ENCODE measurements around the gene HCN2.
"Not testable (repeated sequence)": the region's sequence is repeated elsewhere in the genome, so short reads cannot be mapped to it uniquely, and the experiment has no call there.

The HCN2 gene

GRCh38 chr19:571566-571974 is 18.1 kb upstream of the HCN2 start:
- peak; percentile 54 for DNase-seq (ENCODE audit: low spot score)

DNA sequence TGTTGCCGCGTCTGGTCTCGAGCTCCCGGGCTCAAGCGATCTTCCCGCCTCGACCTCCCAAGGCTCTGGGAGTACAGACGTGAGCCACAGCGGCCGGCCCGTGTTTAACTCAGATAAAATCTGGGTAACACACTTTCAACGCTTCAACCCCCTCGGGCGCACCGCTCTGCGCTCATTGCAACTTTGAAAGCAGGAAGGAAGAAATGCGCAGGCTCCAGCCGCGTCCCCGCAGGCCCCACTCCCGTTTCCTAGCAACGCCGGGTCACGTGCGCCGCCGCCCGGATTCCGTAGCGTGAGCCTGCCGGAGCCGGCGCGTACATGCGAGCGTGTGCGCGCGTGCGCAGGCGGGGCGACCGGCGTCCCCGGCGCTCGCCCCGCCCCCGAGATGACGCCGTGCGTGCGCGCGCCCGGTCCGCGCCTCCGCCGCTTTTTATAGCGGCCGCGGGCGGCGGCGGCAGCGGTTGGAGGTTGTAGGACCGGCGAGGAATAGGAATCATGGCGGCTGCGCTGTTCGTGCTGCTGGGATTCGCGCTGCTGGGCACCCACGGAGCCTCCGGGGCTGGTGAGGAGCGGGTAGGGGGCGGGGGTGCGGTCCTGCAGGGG is 17.4 kb upstream of the HCN2 start, which contains the start of gene BSG:
Gene BSG, plus strand, starts transcription at position 457 of the 603 bp plus-strand sequence. Its CDS starts 39 bp downstream, at position 496.
- DNase-seq (ENCODE audit: low spot score): peak; percentile 100

DNA sequence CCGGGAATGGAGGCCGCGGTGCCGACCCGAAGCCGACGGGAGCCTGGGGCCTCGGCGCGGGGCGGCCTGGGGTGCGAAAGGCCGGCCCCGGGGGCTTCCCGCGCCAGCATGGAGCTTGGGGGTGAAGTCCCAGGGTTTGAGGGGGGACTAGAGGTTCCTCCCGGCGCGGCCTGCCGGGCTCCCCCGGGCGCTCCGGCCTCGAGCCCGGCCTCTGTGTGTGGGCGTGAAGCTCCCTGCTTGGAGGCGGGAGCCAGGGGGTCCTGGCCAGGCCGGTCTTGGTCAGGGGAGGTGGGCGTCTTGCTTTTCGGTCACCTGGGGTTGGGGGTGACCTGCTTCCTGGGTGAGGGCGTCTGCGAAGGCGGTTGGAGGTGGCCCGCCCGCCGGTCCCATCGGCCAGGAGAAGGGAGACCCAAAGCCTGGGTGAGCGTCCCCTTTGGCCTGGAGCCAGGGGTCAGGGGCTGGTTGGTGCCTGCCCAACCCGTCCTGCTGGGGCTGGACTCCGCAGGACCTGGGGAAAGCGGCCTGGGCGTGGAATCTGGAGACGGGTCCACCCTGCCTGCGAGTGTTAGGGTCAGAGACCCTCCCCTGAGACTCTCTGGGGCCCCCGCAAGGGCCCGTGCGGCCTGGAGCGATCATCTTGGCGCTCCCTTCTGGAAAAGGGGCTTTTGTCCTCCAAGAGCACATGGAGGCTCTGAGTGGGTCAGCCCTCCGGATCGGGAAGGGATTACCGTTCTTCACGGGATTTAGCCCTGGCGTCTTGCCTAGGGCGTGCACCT is 16.8 kb upstream of the HCN2 start:
- peak; percentile 85 for DNase-seq (ENCODE audit: low spot score)

- DNase-seq (ENCODE audit: low spot score): no peak
Measured at GRCh38 chr19:573519-573825, 16.2 kb upstream of the HCN2 start.

DNA sequence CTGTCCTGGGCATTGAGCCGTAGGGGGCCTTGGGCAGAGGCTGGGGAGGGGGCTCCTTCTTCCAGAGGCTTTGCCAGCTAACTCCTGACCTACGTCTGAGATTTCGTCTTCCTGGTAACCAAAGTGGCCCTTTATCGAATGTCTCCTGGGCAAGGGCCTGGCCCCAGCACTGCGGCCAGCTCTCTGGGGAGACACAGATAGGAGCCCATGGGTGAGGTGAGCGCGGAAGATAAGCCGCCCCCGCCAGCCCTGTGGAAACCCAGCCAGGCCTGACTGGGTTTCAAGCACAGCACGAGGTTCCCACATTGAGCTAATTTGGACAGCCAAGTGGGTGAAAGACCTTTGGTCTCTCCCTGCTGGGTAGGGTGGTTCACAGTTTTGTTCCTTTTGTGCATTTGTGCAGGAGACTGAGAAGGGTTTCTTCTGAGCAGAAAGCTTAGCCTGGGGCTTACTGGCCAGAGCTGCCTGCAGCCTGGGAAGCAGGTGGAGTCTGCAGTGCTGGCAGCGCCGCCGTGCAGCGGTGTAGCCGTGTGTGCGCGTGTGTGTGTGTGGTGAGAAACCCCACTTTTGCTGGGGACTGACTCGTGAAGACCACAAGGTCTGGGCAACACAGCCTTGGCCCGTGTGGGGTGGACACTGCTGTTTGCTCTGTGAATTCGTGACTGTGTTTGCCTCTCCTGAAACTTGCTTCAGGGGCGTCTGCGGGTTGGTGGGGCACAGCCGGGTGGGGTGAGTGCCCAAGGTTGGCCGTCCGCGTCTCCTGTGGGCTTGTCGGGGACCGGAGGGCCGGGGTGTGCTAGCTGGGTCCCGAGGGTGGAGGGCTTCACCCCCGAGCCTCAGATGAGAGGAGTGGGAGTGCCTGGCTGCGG is 14.8 kb upstream of the HCN2 start:
- no peak for DNase-seq (ENCODE audit: low spot score)

- DNase-seq (ENCODE audit: low spot score): peak; percentile 71
Measured at GRCh38 chr19:575527-576506, 13.9 kb upstream of the HCN2 start.

DNA sequence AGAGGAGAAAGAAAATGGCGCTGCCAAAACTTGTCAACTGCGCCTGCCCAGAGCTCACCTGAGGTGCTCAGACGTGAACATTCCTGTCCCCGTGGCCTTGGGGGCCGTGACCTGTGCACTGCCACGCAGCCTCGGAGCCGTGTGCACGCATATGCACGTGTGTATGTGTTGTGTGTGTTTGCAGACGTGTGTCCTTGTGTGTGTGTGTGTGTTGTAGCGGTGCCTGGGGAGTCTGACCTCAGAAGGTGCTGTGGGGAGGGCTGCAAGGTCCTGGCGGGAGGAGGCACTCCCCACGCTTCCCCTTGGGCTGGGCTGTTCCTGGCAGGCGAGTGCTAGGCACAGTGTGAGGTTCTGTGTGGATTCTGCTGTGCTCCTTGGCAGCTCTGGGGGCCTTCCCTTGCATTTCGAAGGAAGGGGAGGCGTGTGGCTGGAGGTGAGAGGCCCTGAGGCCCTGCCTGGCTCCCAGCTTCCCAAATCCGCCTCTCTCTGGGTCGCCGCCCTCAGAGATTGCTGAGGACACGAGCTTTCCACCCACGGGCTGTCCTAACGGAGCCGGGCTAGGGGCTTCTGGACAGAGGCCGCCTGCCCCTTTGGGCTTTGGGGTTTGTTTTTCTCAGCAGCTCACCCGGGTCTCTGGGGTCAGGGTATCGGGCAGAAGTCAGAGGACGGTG is 12.8 kb upstream of the HCN2 start:
- DNase-seq (ENCODE audit: low spot score): no peak

DNA sequence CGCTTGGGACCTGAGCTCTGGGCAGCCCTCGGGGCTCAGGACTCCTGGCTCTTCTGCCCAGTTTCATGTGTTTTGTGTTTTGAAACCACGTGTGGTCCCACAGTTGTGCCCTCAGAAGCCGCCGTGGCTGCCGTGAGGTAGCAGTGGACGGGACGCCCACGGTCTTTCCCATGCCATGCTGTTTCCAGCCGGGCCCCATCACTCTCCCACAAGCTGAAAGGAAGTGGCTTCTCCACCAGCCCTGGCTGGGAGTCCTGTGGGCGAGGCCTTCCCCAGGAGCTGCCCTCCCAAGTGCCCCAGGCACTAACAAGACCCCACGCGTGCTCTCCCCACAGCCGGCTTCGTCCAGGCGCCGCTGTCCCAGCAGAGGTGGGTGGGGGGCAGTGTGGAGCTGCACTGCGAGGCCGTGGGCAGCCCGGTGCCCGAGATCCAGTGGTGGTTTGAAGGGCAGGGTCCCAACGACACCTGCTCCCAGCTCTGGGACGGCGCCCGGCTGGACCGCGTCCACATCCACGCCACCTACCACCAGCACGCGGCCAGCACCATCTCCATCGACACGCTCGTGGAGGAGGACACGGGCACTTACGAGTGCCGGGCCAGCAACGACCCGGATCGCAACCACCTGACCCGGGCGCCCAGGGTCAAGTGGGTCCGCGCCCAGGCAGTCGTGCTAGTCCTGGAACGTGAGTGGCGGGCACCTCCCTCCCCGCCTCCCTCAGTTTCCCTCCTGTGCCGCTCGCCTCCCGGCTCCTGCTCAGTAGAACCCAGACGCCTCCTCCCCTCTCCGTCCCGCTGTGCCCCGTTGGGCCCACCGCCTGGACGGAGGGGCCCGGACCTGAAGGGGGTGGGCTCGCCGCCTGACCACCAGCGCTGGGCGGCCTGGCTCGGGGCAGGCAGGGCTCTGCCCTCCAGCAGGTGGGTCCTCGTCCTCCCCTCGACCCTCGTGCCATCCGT is 12.0 kb upstream of the HCN2 start:
- no peak for DNase-seq (ENCODE audit: low spot score)

GRCh38 chr19:579111-579841 is 10.4 kb upstream of the HCN2 start:
- DNase-seq (ENCODE audit: low spot score): no peak

GRCh38 chr19:579842-580155 is 9.9 kb upstream of the HCN2 start:
- DNase-seq (ENCODE audit: low spot score): no peak

DNA sequence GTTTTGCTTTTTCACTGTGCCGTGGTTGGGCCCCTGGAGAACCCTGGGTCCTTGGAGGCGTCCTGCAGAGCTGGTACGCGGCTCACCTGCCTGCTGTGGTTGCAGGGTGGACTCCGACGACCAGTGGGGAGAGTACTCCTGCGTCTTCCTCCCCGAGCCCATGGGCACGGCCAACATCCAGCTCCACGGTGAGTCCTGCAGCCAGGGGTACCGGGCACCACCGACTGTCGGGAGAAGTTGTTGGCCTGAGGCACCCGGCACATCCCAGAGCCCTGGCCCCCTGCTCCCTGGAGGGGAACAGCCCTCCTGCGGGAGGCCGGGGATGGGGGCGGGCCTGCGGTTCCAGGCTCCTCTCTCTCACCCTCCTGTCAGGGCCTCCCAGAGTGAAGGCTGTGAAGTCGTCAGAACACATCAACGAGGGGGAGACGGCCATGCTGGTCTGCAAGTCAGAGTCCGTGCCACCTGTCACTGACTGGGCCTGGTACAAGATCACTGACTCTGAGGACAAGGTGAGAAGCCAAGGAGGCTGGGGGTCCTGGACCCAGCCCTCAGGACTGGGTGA is 9.3 kb upstream of the HCN2 start:
- DNase-seq (ENCODE audit: low spot score): no peak

- DNase-seq (ENCODE audit: low spot score): no peak
Measured at GRCh38 chr19:581399-582111, 8.1 kb upstream of the HCN2 start.

DNA sequence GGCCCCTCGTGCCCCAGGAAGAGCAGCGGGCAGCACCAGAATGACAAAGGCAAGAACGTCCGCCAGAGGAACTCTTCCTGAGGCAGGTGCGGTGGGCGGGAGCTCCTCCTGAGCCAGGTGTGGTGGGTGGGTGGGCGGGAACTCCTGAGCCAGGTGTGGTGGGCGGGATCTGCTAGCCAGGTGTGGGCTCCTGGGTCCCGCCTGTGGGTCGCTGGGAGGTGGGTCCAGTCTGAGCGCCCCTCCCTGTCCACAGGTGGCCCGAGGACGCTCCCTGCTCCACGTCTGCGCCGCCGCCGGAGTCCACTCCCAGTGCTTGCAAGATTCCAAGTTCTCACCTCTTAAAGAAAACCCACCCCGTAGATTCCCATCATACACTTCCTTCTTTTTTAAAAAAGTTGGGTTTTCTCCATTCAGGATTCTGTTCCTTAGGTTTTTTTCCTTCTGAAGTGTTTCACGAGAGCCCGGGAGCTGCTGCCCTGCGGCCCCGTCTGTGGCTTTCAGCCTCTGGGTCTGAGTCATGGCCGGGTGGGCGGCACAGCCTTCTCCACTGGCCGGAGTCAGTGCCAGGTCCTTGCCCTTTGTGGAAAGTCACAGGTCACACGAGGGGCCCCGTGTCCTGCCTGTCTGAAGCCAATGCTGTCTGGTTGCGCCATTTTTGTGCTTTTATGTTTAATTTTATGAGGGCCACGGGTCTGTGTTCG is 7.0 kb upstream of the HCN2 start:
- DNase-seq (ENCODE audit: low spot score): peak; percentile 64

DNA sequence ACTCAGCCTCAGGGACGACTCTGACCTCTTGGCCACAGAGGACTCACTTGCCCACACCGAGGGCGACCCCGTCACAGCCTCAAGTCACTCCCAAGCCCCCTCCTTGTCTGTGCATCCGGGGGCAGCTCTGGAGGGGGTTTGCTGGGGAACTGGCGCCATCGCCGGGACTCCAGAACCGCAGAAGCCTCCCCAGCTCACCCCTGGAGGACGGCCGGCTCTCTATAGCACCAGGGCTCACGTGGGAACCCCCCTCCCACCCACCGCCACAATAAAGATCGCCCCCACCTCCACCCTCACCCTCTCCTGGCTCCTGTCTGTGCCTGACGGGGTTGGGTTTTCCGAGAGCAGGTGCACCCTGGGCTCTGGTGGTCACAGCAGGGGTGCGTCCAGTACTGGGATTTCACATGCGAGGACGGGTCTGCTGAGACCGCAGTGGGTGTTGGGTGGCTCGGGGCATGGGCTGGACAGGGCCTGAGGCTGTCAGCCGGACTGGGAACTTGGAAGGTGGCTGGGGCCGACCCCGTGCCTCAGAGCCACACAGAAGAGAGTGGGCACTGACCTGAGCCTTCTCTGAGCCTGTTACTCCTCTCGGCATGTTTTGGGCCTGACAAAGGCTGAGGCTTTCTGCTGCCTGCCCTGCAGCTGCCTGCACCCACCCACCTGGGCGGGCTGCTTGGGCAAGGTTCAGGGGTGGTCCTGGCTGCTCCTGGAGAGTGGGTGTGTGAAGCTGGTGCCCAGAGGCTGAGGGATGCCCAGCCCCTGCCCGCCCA is 6.3 kb upstream of the HCN2 start:
- no peak for DNase-seq (ENCODE audit: low spot score)

DNA sequence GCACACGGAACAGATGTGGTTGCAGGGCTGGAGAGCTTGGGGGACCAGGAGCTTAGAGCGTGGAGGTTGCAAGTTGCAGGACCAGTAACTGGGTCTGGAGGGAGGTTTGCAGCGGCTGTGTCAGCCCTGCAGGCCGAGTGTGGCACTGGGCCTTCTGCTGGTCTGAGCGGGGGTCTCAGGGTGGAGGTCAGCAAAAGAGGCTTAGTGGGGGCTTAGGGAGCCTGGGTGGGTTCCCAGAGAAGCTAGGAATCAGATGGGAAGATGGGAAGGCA is 5.8 kb upstream of the HCN2 start:
- no peak for DNase-seq (ENCODE audit: low spot score)

DNA sequence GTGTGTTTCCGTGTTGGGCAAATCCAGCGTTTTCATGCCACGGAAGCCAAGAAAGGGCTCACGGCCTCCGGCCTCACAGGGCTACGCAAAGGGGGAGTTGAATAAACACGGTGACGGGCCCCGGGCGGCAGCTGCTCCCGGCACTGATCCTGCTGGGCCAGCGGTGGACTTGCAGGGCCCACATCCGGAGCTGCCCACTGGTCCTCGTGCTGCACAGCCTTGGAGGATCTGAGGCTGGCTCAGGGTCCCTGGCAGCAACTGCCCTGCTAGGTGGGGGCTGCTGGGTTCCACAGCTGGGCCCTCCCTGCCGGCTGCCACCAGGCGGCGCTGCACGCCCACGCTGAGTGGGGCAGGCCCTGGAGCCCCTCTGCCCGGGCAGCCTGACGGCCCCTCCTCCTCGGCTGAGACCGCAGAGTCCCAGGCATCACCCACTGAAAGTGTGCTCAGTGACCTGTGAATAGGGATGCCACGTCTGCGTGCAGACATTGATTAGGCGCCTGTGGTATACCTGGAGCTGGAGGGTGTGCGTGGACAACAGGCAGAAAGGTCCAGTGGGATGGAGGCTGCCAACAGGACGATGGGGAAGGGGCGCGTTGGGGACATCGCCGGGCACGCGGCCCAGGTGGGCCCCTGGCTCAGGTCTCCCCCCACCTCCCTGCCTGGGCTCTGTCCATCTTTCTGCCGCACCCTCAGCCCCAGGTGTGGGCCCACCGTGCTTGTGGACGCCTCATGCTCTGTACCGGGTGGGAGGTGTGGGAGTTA is 5.3 kb upstream of the HCN2 start:
- DNase-seq (ENCODE audit: low spot score): peak; percentile 83

DNA sequence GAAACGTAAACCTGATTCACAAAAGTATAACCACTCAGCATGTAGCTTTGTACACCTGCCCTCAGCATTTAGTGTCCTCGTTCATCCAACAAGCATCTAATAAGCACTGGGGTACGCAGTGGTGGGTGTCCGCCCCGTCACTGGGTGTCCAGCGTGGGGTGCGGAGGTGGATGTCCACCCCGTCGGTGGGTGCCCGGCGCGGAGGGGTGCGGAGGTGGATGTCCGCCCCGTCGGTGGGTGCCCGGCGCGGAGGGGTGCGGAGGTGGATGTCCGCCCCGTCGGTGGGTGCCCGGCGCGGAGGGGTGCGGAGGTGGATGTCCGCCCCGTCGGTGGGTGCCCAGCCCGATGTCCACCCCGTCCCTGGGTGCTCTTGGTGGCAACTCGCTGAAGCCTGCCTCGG is 4.5 kb upstream of the HCN2 start:
- DNase-seq (ENCODE audit: low spot score): not testable (repeated sequence)

Measured in AG08396 (cell line).